ENCODE results near the gene RNF167. TPM values are rescaled to one million over a fixed set of nuclear protein-coding genes. Genes with fewer than 3 reads are reported as not detected.

Gene RNF167
- total and polyA plus RNA-seq, 2 of the 13 experiments (the other 11 are each of a cell fraction or from before 2014, with no cell fraction given): 44.1 to 45.4 TPM

DNA sequence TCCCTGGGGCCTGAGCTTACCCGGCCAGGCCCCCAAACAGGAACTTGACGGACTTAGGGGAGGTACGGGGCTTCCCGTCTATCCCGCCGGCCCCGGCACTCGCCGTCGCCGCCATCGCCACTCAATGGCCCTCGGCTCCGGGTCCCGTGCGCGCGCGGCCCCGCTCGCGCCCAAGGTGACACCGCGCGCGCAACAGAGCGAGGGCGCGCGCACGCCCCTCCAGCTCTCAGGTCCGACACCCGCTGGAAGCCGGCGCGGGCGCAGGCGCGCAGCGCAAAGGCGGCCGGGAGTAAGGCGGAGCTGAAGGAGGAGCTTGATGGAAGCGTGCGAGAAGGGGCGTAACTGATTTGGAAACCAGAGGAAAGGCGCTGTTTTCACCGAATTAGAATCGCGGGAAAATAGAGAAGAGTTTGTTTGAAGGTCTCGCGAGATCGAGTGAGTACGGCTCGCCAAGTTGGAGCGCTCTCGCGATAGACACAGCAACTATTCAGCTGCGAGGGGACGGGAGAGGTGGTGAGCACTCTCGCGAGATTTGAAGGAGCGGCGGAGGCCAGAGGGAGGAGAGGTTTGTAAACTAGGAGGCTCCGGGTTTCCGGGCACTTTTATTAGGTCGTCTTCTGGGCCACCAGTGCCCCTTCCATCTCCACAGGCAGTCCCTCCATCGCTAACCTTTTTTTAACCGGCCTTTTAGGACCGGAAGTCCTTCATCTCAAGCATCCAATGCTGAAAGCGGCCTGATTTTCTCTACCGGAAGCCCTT is at the start of gene RNF167, which contains the start of gene SLC25A11 (continued):
- TF ChIP-seq MYNN (CRISPR knock-in tag; IDR thresholded peaks at IDR 0.05; ENCODE audit: low read depth) (no peak), SALL1 (CRISPR knock-in tag; IDR thresholded peaks at IDR 0.05) (peak; percentile 70), ZSCAN20 (CRISPR knock-in tag; IDR thresholded peaks at IDR 0.05; ENCODE audit: borderline replicate concordance) (0 out of 2 replicates have a peak, but pooled peaks have one; percentile 28), YEATS2 (CRISPR knock-in tag; IDR thresholded peaks at IDR 0.05; ENCODE audit: borderline replicate concordance) (peak; percentile 95), CBX2 (IDR thresholded peaks at IDR 0.05; ENCODE audit: low read depth, low read length) (no peak), CBX2 (CRISPR knock-in tag; IDR thresholded peaks at IDR 0.05; ENCODE audit: low read depth) (no peak), SP140L (CRISPR knock-in tag; IDR thresholded peaks at IDR 0.05; ENCODE audit: borderline replicate concordance) (0 out of 2 replicates have a peak, but pooled peaks have one; percentile 47), POLR2AphosphoS2 (IDR thresholded peaks at IDR 0.05; ENCODE audit: low read depth, low read length) (no peak), ZNF724P (CRISPR knock-in tag; IDR thresholded peaks at IDR 0.05; ENCODE audit: borderline replicate concordance) (no peak), SYNCRIP (IDR thresholded peaks at IDR 0.05; ENCODE audit: insufficient read depth, low read depth, low read length) (no peak), ATF1 (CRISPR knock-in tag; IDR thresholded peaks at IDR 0.05) (no peak), CSRNP2 (CRISPR knock-in tag; conservative IDR thresholded peaks at IDR 0.05; ENCODE audit: low read depth) (no peak), PAWR (CRISPR knock-in tag; IDR thresholded peaks at IDR 0.05; ENCODE audit: borderline replicate concordance) (no peak)
- TF ChIP-seq, protein P1, sequence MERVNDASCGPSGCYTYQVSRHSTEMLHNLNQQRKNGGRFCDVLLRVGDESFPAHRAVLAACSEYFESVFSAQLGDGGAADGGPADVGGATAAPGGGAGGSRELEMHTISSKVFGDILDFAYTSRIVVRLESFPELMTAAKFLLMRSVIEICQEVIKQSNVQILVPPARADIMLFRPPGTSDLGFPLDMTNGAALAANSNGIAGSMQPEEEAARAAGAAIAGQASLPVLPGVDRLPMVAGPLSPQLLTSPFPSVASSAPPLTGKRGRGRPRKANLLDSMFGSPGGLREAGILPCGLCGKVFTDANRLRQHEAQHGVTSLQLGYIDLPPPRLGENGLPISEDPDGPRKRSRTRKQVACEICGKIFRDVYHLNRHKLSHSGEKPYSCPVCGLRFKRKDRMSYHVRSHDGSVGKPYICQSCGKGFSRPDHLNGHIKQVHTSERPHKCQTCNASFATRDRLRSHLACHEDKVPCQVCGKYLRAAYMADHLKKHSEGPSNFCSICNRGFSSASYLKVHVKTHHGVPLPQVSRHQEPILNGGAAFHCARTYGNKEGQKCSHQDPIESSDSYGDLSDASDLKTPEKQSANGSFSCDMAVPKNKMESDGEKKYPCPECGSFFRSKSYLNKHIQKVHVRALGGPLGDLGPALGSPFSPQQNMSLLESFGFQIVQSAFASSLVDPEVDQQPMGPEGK (CRISPR knock-in tag; IDR thresholded peaks at IDR 0.05): peak; percentile 31; the same call in 1 of the 2 replicates
- TF ChIP-seq, protein P2, sequence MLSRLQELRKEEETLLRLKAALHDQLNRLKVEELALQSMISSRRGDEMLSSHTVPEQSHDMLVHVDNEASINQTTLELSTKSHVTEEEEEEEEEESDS (CRISPR knock-in tag; IDR thresholded peaks at IDR 0.05; ENCODE audit: borderline replicate concordance): no peak
- TF ChIP-seq, protein P3, sequence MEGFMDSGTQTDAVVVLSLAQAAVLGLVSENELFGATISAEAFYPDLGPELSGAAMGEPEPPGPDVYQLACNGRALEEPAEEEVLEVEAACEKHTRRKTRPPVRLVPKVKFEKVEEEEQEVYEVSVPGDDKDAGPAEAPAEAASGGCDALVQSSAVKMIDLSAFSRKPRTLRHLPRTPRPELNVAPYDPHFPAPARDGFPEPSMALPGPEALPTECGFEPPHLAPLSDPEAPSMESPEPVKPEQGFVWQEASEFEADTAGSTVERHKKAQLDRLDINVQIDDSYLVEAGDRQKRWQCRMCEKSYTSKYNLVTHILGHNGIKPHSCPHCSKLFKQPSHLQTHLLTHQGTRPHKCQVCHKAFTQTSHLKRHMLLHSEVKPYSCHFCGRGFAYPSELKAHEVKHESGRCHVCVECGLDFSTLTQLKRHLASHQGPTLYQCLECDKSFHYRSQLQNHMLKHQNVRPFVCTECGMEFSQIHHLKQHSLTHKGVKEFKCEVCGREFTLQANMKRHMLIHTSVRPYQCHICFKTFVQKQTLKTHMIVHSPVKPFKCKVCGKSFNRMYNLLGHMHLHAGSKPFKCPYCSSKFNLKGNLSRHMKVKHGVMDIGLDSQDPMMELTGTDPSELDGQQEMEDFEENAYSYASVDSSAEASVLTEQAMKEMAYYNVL (CRISPR knock-in tag; IDR thresholded peaks at IDR 0.05; ENCODE audit: borderline replicate concordance): no peak
- TF ChIP-seq, protein P4, sequence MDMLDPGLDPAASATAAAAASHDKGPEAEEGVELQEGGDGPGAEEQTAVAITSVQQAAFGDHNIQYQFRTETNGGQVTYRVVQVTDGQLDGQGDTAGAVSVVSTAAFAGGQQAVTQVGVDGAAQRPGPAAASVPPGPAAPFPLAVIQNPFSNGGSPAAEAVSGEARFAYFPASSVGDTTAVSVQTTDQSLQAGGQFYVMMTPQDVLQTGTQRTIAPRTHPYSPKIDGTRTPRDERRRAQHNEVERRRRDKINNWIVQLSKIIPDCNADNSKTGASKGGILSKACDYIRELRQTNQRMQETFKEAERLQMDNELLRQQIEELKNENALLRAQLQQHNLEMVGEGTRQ (IDR thresholded peaks at IDR 0.05; ENCODE audit: low read depth, low read length): no peak
- TF ChIP-seq, protein P4 (CRISPR knock-in tag; IDR thresholded peaks at IDR 0.05; ENCODE audit: borderline replicate concordance): no peak

All from HepG2 (cell line).